ENCODE measurements around the gene AKAP9. TPM values are rescaled to one million over a fixed set of nuclear protein-coding genes. Genes with fewer than 3 reads are reported as not detected.

The AKAP9 gene
- polyA plus RNA-seq, 1 donor (not counting 4 experiments of a cell fraction or from before 2014, with no cell fraction given) = 19.0 TPM

DNA sequence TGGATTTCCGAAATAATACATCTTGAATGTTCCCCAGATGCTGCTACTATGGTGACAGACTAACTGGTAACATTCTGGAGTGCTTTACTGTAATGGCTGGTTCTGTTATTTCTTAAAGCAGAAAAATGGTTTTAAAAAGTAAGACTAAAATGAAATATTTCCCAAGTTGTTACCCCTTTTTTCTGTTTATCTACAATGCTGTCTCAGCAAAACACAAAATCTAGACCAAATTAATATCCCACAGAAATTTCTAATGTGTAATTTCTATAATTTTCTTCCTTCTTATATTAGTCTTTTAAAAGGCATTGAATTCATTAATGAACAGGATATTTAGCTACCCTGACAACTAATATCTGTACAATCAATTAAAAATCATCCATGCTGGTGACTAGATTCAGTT is 41.1 kb upstream of the AKAP9 start:
- no peaks in the 10 kb centered on the region for H3K27me3 ChIP-seq (ENCODE audit: control insufficient read depth, extremely low read depth, insufficient read depth, low read length)
- TF ChIP-seq EZH2 (IDR thresholded peaks at IDR 0.05; ENCODE audit: low read length) = no peak
- no peak overlapping the region for H3K27ac ChIP-seq (ENCODE audit: control insufficient read depth, insufficient read depth, low read length)
- no peak overlapping the region for H3K9ac ChIP-seq (ENCODE audit: control insufficient read depth, extremely low read depth, insufficient read depth, low read length)
- H3K36me3 ChIP-seq (ENCODE audit: control insufficient read depth in 2 of 2, extremely low read depth in 1 of 2, insufficient read depth in 2 of 2, low read length in 2 of 2) = no peaks in the 10 kb centered on the region
- H3K4me1 ChIP-seq (ENCODE audit: control insufficient read depth, extremely low read depth, insufficient read depth, low read length) = no peaks in the 10 kb centered on the region
- FAIRE-seq (no peak), DNase-seq (ENCODE audit: low read depth, low spot score) (no peak)
- no peaks in the 10 kb centered on the region for H3K9me3 ChIP-seq (ENCODE audit: control insufficient read depth, low read depth, low read length)
- no peak overlapping the region for H2AFZ ChIP-seq (ENCODE audit: control insufficient read depth, low read length)
- H4K20me1 ChIP-seq (ENCODE audit: control insufficient read depth, extremely low read depth, insufficient read depth, low read length) = no peaks in the 10 kb centered on the region
- H3K4me2 ChIP-seq (ENCODE audit: control insufficient read depth, extremely low read depth, insufficient read depth, low read depth, low read length) = no peak overlapping the region
- no peaks in the 10 kb centered on the region for H3K9me1 ChIP-seq (ENCODE audit: control insufficient read depth, extremely low read depth, insufficient read depth, low read length)
- H3K79me2 ChIP-seq (ENCODE audit: control insufficient read depth, insufficient read depth, low read length) = no peaks in the 10 kb centered on the region
- H3K4me3 ChIP-seq (ENCODE audit: control insufficient read depth in 2 of 3, extremely low read depth in 1 of 3, insufficient read depth in 2 of 3, low read depth in 1 of 3, low read length in 3 of 3) = no peak overlapping the region
- dilution Hi-C loops (cut with MboI; ENCODE audit: extremely low pct_ligation_motif_present, low sequenced_read_pairs) = no loop called here

DNA sequence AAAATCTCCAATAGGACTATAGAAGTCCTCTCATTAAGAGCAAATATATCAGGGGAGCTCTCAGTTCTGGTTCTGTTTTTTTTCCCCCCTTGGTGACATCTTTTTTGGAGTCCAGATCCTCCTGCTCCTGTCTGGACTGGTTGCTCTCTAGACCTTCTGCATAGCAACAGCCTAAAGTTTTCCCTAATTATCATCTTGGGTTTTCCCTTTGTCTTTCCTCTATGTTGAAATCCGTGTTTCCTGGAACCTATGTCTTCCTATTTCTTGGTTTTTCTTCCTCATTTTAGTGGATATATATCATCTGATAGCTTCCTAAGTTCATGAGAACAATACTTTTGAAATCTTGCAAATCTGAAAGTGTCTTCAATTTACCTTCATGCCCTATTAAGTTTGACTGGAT is 30.5 kb upstream of the AKAP9 start:
- FAIRE-seq (no peak), DNase-seq (ENCODE audit: low read depth, low spot score) (no peak)
- Histone ChIP-seq H2AFZ (ENCODE audit: control insufficient read depth, low read length) (no peak overlapping the region), H3K27me3 (ENCODE audit: control insufficient read depth, extremely low read depth, insufficient read depth, low read length) (no peaks in the 10 kb centered on the region), H3K27ac (ENCODE audit: control insufficient read depth, insufficient read depth, low read length) (no peak overlapping the region), H3K36me3 (ENCODE audit: control insufficient read depth in 2 of 2, extremely low read depth in 1 of 2, insufficient read depth in 2 of 2, low read length in 2 of 2) (no peaks in the 10 kb centered on the region), H3K9me1 (ENCODE audit: control insufficient read depth, extremely low read depth, insufficient read depth, low read length) (no peaks in the 10 kb centered on the region), H3K4me1 (ENCODE audit: control insufficient read depth, extremely low read depth, insufficient read depth, low read length) (no peaks in the 10 kb centered on the region), H3K9ac (ENCODE audit: control insufficient read depth, extremely low read depth, insufficient read depth, low read length) (no peak overlapping the region), H4K20me1 (ENCODE audit: control insufficient read depth, extremely low read depth, insufficient read depth, low read length) (no peaks in the 10 kb centered on the region), H3K4me2 (ENCODE audit: control insufficient read depth, extremely low read depth, insufficient read depth, low read depth, low read length) (no peak overlapping the region), H3K4me3 (ENCODE audit: control insufficient read depth in 2 of 3, extremely low read depth in 1 of 3, insufficient read depth in 2 of 3, low read depth in 1 of 3, low read length in 3 of 3) (no peak overlapping the region), H3K79me2 (ENCODE audit: control insufficient read depth, insufficient read depth, low read length) (no peaks in the 10 kb centered on the region), H3K9me3 (ENCODE audit: control insufficient read depth, low read depth, low read length) (no peaks in the 10 kb centered on the region)
- TF ChIP-seq EZH2 (IDR thresholded peaks at IDR 0.05; ENCODE audit: low read length) = no peak
- TF ChIP-seq, protein P1, sequence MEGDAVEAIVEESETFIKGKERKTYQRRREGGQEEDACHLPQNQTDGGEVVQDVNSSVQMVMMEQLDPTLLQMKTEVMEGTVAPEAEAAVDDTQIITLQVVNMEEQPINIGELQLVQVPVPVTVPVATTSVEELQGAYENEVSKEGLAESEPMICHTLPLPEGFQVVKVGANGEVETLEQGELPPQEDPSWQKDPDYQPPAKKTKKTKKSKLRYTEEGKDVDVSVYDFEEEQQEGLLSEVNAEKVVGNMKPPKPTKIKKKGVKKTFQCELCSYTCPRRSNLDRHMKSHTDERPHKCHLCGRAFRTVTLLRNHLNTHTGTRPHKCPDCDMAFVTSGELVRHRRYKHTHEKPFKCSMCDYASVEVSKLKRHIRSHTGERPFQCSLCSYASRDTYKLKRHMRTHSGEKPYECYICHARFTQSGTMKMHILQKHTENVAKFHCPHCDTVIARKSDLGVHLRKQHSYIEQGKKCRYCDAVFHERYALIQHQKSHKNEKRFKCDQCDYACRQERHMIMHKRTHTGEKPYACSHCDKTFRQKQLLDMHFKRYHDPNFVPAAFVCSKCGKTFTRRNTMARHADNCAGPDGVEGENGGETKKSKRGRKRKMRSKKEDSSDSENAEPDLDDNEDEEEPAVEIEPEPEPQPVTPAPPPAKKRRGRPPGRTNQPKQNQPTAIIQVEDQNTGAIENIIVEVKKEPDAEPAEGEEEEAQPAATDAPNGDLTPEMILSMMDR (optimal IDR thresholded peaks at IDR 0.05 in 1 of 3, IDR thresholded peaks at IDR 0.05 in 1 of 3, conservative IDR thresholded peaks at IDR 0.05 in 1 of 3; ENCODE audit: extremely low read depth in 1 of 3, insufficient read depth in 2 of 3, low read length in 3 of 3) = no peak
- dilution Hi-C loops (cut with MboI; ENCODE audit: extremely low pct_ligation_motif_present, low sequenced_read_pairs) = no loop called here

DNA sequence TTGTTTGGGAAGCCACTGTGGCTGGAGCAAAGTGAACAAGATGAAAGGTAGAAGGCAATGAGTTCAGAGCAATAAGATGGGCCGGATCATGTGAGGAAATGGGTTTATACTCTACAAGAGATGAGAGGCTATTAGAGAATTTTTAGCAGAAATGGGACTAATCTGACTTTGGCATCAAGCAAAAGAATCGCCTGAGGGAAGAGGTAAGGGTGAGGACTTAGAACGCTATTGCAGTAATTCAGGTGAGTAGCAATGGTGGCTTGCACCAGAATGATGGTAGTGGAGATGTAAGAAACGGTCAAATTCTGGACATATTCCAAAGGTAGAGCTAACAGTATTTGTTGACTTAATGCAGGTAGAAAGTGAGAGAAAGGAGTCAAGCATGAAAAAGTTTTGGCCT is 29.5 kb upstream of the AKAP9 start:
- Histone ChIP-seq H2AFZ (ENCODE audit: control insufficient read depth, low read length) (no peak overlapping the region), H3K4me3 (ENCODE audit: control insufficient read depth in 2 of 3, extremely low read depth in 1 of 3, insufficient read depth in 2 of 3, low read depth in 1 of 3, low read length in 3 of 3) (no peak overlapping the region), H3K27me3 (ENCODE audit: control insufficient read depth, extremely low read depth, insufficient read depth, low read length) (no peaks in the 10 kb centered on the region), H3K36me3 (ENCODE audit: control insufficient read depth in 2 of 2, extremely low read depth in 1 of 2, insufficient read depth in 2 of 2, low read length in 2 of 2) (no peaks in the 10 kb centered on the region), H3K9ac (ENCODE audit: control insufficient read depth, extremely low read depth, insufficient read depth, low read length) (no peak overlapping the region), H3K4me1 (ENCODE audit: control insufficient read depth, extremely low read depth, insufficient read depth, low read length) (no peaks in the 10 kb centered on the region), H3K9me1 (ENCODE audit: control insufficient read depth, extremely low read depth, insufficient read depth, low read length) (no peaks in the 10 kb centered on the region), H3K9me3 (ENCODE audit: control insufficient read depth, low read depth, low read length) (no peaks in the 10 kb centered on the region), H3K27ac (ENCODE audit: control insufficient read depth, insufficient read depth, low read length) (no peak overlapping the region), H4K20me1 (ENCODE audit: control insufficient read depth, extremely low read depth, insufficient read depth, low read length) (no peaks in the 10 kb centered on the region), H3K79me2 (ENCODE audit: control insufficient read depth, insufficient read depth, low read length) (no peaks in the 10 kb centered on the region), H3K4me2 (ENCODE audit: control insufficient read depth, extremely low read depth, insufficient read depth, low read depth, low read length) (no peak overlapping the region)
- dilution Hi-C loops (cut with MboI; ENCODE audit: extremely low pct_ligation_motif_present, low sequenced_read_pairs) = no loop called here
- DNase-seq (ENCODE audit: low read depth, low spot score) = no peak
- TF ChIP-seq, protein P1 (optimal IDR thresholded peaks at IDR 0.05 in 1 of 3, IDR thresholded peaks at IDR 0.05 in 1 of 3, conservative IDR thresholded peaks at IDR 0.05 in 1 of 3; ENCODE audit: extremely low read depth in 1 of 3, insufficient read depth in 2 of 3, low read length in 3 of 3) = no peak
- no peak for TF ChIP-seq EZH2 (IDR thresholded peaks at IDR 0.05; ENCODE audit: low read length)
- no peak for FAIRE-seq
